NB4 (cell line): Measurements from ENCODE around the gene KIF7.

ENCODE experiments used
- CTCF ChIP-seq: IDR thresholded peaks from one replicate; pipeline ENCODE4 v1.5.1; 2012; ENCODE audit warnings: low read depth, low read length
- POLR2A ChIP-seq: IDR thresholded peaks from 2 replicates; pipeline ENCODE4 v1.6.1; 2011; ENCODE audit warnings: mild to moderate bottlenecking; ENCODE audit not compliant: insufficient read length; ENCODE audit errors: extremely low read depth

GRCh38 chr15:89648106-89649012 lies 6.9 kb downstream of the KIF7 start:
- TF ChIP-seq CTCF (no peak), POLR2A (no peak)
